Inflammatory macrophage (primary cell): ENCODE data around the gene CCND2.

Source experiments
- DNase-seq, 2 donors: peaks; one replicate each; pipeline ENCODE4 v3.0.0-alpha.2; 2020 to 2022
- total RNA-seq, 18 experiments: gene quantifications; one replicate each; lab custom pipeline; 2026; ENCODE audit warnings: mixed read lengths in 6 of 18, inconsistent platforms in 2 of 18; lab: John Stamatoyannopoulos, UW

Gene CCND2
- 74.0 to 475 (median 213) reads per million in 18 experiments for total RNA-seq

DNA sequence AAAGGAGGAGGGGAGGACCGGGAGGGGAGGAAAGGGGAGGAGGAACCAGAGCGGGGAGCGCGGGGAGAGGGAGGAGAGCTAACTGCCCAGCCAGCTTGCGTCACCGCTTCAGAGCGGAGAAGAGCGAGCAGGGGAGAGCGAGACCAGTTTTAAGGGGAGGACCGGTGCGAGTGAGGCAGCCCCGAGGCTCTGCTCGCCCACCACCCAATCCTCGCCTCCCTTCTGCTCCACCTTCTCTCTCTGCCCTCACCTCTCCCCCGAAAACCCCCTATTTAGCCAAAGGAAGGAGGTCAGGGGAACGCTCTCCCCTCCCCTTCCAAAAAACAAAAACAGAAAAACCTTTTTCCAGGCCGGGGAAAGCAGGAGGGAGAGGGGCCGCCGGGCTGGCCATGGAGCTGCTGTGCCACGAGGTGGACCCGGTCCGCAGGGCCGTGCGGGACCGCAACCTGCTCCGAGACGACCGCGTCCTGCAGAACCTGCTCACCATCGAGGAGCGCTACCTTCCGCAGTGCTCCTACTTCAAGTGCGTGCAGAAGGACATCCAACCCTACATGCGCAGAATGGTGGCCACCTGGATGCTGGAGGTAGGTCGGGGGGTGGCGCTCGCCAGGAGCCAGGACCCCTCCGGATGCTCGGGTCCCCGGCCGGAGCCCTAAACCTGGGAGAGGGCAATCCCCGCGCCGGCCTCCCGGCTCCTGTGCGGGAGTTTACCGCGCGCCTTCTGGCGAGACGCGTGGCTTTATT lies at the start of gene CCND2:
Gene CCND2, plus strand, starts transcription at position 111 of the 744 bp plus-strand sequence. Its CDS starts 279 bp downstream, at position 390.
- DNase-seq = peak; percentile 71 to 81

DNA sequence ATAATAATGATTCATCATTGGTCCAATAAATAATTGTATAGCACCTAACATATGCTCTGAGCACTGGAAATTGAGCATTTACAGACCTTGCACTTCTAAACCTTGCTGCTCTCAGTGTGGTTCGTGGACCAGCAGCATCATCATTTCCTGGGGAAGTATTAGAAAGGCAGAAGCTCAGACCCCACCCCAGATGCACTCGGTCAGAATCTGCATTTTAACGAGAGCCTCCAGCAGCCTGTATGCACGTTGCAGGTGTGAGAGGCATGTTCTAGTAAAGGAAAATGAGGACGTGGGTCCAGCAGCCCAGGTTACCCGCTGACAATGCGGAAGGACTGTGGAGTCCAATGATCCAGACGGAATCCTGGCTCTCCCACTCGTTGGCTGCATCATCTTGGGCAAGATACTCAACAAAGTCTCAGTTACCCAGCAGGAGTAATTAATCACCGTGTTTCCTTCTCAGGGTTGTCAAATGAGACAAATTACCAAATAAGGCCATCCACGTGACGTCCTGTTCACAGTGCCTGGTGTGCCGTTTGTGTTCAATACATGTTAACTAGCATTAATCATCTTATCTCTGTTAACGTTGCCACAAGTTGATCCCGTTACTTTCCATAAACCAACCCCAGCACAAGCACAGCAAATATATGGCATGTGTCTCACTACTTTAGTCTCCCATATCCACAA lies 49.2 kb upstream of the CCND2 start:
- peak in 1 of 2 donors; percentile 10 for DNase-seq

DNA sequence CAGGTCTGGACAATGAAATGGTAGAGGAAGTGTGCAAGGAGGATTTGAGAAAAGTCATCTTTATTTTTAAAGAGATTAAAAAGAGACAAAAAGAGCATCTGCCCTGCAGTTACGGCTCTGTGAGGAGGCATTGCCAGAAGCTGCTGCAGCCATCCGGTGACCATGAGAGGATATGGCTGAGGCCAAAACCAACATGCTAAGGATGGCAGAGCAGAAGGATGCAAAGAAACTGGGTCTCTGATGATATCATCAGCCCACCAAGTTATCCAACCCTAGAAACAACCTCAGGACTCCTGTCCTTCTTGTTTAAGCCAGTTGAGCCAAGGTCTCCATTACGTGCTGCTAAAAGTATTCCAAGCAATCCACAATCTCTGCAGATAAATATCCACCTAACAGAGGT lies 48.0 kb upstream of the CCND2 start:
- no peak for DNase-seq

DNA sequence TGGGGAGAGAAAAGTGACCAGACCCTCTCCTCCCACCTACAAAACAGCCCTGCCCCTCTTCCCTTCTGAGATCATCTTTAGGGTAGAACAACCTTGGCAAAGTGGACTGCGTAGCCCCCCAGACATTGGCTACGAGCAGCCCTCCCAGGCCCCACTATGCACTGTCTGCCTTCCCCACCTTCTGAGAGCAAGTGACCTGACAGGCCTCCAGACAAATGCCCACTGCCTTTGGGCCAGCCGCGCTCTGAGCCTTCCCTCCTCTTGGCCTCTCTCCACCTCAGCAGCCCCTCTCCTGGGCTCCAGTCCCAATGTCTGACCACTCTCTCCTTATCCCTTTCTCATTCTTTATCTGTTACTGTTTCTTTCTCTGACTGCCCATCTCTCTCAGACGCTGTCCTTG lies 46.5 kb upstream of the CCND2 start:
- DNase-seq = no peak

DNA sequence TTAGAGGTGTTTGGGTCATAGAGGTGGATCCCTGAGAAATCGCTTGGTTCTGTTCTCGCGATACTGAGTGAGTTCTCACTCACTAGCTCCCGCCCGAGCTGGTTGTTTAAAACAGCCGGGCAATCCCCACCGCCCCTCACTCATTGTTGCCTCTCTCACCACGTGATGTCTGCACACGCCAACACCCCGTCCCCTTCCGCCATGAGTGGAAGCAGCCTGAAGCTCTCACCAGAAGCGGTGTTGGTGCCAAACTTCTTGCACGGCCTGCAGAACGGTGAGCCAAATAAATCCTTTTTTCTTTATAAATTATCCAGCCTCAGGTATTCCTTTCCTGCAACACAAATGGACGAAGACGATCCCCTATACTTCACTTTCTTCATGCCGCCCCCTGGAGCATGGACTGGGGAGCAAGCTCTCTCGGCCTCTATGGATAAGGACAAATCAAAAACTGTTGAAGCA lies 45.4 kb upstream of the CCND2 start:
- no peak for DNase-seq

DNA sequence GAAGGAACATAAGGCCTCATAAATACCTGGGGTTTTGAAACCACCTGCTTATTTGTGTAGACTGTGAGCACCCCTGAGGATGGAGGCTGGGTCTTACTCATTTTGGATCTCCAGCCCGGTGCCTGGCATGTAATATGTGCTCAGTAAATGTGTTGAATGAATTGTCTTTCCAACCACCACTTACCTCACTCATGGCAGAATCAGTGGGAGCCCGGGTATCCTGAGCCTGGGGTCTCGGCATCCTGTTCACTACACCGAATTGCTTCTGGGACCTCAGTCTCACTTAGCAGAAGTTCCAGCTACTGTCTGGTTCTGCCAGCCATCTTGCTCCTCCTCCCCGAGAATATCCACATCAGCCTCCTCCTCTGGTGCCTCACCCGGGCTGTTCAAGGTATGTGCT lies 43.0 kb upstream of the CCND2 start:
- no peak for DNase-seq

DNA sequence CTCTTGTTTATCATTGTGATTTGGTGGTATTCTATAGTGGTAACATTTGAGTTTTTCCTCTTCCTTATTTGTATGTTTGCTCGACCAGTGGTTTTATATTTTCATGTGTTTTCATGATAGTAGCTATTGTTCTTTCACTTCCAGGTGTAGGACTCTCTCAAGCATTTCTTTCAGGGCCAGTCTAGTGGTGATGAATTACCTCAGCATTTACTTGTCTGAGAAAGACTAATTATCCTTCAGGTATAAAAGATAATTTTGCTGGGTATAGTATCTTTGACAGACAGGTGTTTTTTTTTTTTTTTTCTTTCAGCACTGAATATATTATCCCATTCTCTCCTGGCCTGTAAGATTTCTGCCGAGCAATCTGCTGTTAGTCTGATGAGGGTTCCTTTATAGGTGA lies 35.0 kb upstream of the CCND2 start:
- DNase-seq = no peak

DNA sequence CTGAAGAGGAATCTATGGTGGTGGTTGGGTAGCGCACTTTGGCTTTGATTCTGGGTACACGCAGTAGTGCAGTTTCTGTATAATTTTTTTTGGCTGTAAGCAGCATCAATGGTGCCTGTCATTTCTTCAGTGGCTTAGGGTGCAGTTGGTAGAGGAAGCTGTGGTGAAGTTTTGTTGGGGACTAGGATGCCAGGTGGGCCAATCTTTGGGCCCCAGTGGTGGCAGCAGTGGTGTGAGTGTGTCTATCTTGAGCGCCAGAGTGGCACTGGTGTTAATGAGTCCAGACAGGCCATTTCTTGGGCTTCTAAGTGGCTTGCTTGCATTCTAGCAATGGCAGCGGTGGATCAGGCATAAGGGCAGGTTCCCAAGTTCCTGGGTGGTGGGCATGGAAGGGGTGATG lies 33.8 kb upstream of the CCND2 start:
- no peak for DNase-seq

DNA sequence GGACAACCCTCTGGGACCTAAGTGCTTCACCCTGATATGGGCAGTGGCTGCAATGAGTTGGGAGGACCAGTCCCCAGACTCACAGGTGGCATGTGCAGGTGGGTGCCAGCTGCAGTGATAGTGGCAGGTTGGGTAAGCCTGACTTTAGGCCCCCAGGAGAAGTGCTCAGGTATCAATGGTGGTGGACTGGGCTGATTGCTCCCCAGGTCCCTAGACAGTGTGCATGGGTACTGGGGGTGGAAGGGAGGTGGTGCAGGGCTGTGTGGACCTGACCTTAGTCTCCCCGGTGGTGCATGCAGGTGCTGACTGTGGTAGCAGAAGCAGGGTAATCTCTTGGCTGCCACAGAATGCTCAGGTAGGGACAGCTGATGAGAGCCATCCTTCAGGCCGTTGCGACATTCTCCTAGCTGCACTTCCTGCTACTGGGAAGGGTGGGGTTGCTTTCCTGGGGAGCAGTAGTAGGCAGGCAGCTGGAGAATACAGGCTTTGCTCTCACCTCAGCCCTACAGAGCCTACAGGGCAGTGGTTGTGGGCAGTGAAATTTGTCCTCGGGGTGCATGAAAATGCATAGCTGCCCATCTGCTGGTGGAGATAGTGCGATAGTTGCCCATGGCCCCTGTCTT lies 33.3 kb upstream of the CCND2 start:
- peak in 1 of 2 donors; percentile 13 for DNase-seq

DNA sequence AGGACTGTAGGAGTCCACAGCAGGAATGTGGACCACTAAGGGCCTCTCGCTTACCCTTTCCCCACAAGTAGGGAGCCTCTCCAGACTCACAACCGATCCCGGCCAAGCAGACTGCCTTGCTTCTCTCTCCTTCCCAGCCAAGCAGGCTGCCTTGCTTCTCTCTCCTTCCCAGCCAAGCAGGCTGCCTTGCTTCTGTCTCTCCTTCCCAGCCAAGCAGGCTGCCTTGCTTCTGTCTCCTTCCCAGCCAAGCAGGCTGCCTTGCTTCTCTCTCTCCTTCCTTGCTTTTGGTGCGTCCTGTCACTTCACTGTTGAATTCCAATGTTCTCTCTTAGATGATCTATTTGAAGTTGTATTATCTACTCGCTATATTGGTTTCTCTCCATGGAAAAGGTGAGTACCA lies 32.6 kb upstream of the CCND2 start:
- no peak for DNase-seq

DNA sequence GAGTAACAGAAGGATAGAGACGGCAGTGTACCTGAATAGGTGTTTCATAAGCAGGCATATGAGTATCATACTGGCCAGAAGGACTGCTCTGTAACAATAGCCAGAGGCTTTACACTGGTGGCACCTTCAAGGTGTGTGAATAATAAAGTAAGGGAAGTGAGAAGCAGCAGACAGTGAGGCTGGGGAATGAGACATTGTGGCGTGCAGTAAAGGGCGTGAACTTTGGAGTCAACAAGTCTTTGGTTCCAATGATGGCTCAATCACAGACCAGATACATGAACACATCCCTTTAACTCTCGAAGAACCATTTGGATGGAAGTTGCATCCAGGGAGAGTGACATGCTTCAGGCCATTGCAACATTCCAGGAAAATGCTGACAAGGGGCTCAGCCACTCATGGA lies 32.0 kb upstream of the CCND2 start:
- peak; percentile 8 to 17 for DNase-seq

DNA sequence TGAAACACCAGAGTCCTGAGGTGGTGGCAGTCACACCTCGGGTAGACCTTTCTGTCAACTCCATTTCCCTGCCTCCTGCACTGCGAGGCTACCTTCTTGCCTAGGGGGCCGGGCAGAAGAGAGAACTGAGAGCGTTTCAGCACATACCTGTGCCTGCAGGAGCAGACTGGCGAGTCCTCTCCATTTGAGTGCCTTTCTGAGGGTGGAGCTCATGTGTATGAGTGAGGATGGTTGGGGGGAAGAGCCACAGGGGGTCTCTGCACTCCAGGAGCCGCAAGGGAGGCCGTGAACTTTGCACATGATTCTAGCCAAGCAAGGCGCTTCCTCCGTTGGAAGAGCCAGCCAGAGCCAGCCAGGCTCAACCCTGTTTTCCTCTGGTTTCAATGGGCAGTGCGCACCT lies 31.0 kb upstream of the CCND2 start:
- DNase-seq = no peak

DNA sequence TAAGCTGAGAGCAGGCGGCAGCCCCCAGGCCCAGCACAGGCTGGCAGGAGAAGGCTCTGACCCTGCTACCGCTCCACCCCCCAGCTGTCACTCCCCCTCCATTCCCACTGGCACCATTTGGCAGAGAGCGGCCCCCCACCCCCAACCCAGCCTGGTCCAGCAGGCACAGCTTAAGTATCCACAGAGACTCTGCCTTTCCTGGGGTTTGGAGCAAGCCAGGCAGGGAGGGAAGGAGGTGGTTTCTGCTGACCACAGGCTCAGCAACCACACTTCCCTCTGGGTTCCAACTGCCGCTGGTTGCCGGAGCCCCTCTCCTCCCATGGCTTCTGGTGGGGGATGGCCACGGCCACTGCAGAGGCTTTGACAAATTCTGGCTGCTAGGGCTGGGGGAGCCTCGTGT lies 30.5 kb upstream of the CCND2 start:
- DNase-seq = peak in 1 of 2 donors; percentile 19

DNA sequence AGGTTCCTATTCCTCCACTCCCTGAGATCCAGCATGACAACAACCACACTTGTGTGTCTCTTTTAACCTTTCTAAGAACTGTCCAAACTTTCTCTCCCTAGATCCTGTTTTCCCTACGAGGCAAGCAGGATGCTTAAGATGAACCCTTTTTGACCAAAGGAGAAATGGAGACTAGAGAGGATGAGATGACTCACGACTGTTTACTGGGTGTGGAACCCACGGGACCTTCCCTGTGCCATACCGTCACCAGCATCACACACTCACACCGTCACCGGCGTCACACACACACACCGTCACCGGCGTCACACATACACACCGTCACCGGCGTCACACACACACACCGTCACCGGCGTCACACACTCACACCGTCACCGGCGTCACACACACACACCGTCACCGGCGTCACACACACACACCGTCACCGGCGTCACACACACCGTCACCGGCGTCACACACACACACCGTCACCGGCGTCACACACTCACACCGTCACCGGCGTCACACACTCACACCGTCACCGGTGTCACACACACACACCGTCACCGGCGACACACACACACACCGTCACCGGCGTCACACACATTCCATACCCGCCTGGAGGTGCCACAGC lies 30.0 kb upstream of the CCND2 start:
- DNase-seq = peak; percentile 22 to 51

DNA sequence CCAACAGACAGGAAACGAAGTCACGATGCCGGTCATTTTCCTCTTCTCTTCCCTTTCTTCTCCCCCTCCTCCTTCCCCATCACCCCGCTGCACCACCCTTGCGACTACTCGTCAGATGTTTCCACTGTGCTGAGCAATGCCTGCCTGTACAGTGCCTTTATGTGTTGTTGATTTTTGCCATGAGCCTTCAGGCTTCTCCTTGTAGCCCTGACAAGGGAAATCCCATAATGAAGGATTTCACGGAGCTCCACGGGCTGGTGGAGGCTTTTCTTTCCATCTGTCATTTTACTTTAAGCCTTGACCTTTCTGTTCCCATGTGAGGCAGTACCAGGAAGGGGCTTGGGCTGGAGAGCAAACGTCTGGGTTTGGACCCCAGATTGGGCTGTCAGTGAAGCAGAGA lies 28.7 kb upstream of the CCND2 start:
- no peak for DNase-seq

DNA sequence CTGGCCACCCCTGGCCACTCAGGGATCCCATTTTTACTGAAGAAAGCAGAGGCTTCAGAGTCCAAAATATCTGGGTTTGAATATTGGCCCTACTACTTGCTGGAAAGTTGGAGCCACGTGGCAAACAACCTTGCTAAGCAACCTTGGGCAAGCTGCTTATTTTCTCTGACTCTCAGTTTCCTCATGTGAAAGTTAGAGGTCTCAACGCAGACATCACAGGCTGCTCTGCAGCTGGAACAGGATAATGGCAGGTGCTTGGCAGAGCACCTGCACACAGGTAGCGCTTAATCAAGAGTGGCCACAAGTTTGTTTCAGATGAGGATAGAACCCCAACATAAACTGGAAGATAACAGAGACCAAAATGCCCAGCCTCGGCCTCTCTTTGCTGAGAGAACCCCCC lies 28.1 kb upstream of the CCND2 start:
- no peak for DNase-seq

DNA sequence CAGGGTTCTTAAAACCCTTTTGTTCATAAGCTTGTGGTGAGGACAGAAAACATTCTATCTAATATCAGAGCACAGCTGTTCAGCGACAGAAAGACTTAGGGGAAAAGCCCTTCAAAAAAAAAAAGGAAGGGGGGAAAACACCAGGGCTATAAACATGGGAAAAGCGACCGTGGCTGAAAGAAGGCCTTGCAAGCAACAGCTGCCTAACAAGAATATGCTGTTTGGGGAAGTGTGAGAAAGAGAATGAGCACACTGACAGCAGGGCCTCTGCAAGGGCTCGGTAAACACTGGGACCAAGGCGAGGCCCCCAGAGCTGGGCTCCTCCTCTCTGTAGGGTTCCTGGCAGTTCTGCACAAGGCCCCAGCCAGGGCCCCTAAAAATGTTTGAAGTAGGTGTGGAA lies 27.4 kb upstream of the CCND2 start:
- DNase-seq = peak in 1 of 2 donors; percentile 30

DNA sequence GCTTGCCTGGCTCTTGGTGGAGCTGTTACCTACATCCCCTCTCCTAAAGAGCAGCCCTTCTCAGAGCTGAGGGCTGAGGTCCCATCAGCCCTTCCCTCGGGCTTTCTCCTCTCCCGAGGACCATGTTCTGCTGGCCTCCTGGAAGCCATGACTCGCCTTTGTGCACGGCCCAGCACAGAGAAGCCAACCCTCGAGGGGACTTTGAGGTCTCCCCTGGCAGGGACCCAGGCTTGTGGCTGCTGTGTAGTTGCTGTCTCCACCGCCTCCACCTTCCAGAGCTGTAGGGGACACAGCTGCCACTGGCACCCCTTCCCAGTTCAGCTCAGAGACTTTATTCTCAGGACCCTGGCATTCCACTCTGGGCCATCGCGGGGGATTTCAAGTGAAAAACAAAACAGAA lies 22.9 kb upstream of the CCND2 start:
- DNase-seq = no peak

DNA sequence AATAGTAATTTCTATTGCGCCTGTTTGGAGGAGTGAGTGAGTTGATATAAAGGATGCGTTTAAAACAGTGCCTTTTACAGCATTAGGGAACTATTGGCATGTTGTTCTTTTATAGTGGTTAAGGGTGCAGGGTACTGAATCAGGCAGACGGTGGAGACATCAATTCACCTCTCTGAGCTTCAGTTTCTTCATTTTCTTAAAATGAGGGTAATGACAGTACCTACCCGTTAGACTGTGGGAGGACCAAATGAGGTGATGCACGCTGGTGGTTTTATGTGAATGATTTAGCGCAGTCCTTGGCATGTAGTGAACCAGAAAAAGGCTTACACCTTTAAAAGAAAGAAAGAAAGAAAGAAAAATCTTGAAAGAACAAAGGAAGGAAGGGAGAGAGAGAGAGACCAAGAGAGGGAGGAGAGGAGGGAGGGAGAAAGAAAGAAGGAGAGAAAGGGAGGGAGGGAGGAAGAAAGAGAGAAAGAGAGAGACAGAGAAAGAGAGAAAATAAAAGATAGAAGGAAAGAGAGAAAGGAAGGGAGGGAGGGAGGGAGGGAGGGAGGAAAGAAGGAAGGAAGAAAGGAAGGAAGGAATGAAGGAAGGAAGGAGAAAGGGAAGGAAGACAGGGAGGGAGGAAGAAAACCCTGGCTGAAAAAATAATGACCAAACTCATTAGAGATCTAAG lies 22.2 kb upstream of the CCND2 start:
- no peak for DNase-seq

DNA sequence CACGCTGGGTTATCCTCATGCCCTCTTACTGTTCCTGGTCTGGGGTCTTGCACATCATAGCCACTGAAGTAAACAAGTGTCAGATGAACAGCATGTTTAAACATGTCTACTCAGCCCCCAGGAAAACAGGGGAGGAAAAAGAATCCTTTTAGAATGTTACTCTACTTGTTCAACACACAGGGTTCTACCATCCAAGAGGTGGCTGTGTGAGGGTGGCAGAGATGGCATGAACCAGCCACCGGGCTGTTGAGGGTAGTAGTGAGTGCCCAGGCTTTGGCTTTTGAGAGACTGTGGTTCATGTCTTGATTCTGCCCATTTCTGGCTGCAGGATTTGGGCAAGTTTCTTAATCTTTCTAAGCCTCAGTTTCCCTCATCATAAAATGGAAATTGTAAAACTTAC lies 21.6 kb upstream of the CCND2 start:
- no peak for DNase-seq

DNA sequence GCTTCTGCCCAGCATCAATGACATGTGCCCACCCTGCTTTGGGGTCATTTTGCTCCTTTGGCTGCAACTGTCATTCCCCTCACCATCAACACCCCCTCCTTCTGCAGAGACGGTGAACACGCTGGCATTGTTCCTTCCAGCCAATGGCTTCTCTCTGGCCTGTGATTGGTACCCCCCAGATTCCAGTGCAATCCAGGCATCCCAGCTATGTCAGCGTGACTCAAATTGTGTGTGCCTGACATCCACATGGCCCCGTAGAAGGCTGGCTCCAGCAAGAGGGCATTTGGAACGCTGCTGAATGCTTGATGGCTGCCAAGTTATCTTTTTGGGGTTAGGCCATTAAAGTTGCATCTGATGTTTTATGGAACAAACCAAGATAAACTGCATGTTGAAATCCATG lies 21.0 kb upstream of the CCND2 start:
- no peak for DNase-seq

DNA sequence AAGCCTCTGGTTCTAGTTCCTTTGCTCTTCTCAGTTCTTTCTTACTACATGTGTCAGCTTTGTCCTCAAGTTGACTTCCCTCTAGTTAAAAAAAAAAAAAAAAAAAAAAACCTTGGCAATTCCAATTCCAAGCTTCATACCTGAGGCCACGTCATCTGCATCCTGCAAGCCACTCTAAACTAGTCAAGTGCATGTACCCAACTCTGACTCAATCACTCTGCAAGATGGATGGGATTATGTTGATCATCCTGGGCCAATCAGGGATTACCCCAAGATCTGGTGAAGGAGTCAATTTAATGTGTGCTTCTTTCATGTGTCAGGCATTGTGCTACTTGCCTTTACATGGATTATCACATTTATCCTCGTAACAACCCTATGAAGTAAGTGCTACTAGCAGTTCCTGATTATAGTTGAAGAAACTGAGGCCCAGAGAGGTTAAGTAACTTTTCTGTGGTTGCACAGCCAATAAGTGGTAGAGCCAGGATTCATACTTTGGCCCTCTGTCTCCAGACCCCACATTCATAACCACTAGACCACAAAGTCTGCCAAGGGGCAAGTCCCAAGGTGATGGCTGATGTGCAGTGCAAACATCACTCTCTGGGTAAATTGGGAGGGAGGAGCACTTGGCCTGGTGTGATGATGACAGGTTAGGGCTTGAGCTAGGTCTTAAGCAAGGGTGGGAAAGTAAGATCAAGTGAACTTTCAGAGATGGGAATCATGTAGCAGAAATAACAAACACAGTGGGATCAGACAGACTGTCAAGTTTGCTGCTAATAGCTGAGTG lies 17.3 kb upstream of the CCND2 start:
- DNase-seq = no peak
